ENCODE measurements around the gene KCNK6. TPM values are rescaled to one million over a fixed set of nuclear protein-coding genes. Genes with fewer than 3 reads are reported as not detected.

KCNK6 gene
- total RNA-seq, 1 donor from 2014 or later, result 16.2 TPM

GRCh38 chr19:38369584-38369983, 49.9 kb downstream of the KCNK6 start:
- H3K36me3 ChIP-seq, result no peaks in the 10 kb centered on the region
- H3K4me3 ChIP-seq, result no peak overlapping the region
- TF ChIP-seq POLR2A (IDR thresholded peaks at IDR 0.05), result no peak
- TF ChIP-seq CTCF (IDR thresholded peaks at IDR 0.05), result no peak
- no peak for TF ChIP-seq POLR2AphosphoS5 (IDR thresholded peaks at IDR 0.05; ENCODE audit: insufficient read depth in 1 of 2, low read depth in 1 of 2)
- H3K27me3 ChIP-seq, result no peaks in the 10 kb centered on the region
- H3K4me1 ChIP-seq, result no peaks in the 10 kb centered on the region
- H3K9me3 ChIP-seq, result no peaks in the 10 kb centered on the region
- H3K27ac ChIP-seq, result no peak overlapping the region
- intact Hi-C loops (cut with DNase I), result no loop called here
- DNase-seq (ENCODE audit: extremely low spot score in 2 of 2), result no peak

GRCh38 chr19:38370299-38370698, 50.7 kb downstream of the KCNK6 start:
- H3K4me3 ChIP-seq, result no peak overlapping the region
- no peaks in the 10 kb centered on the region for H3K9me3 ChIP-seq
- no peak for DNase-seq (ENCODE audit: extremely low spot score in 2 of 2)
- H3K36me3 ChIP-seq, result no peaks in the 10 kb centered on the region
- TF ChIP-seq CTCF (IDR thresholded peaks at IDR 0.05) (no peak), POLR2AphosphoS5 (IDR thresholded peaks at IDR 0.05; ENCODE audit: insufficient read depth in 1 of 2, low read depth in 1 of 2) (no peak), POLR2A (IDR thresholded peaks at IDR 0.05) (no peak)
- H3K27ac ChIP-seq, result no peak overlapping the region
- H3K4me1 ChIP-seq, result peaks cover 2% of the 10 kb centered on the region
- intact Hi-C loops (cut with DNase I), result no loop called here
- H3K27me3 ChIP-seq, result no peaks in the 10 kb centered on the region

GRCh38 chr19:38371081-38371480, 51.4 kb downstream of the KCNK6 start:
- no peak for DNase-seq (ENCODE audit: extremely low spot score in 2 of 2)
- Histone ChIP-seq H3K36me3 (no peaks in the 10 kb centered on the region), H3K27me3 (no peaks in the 10 kb centered on the region), H3K4me1 (peaks cover 10% of the 10 kb centered on the region), H3K4me3 (no peak overlapping the region), H3K27ac (no peak overlapping the region), H3K9me3 (no peaks in the 10 kb centered on the region)
- intact Hi-C loops (cut with DNase I), result no loop called here
- TF ChIP-seq POLR2A (IDR thresholded peaks at IDR 0.05) (no peak), POLR2AphosphoS5 (IDR thresholded peaks at IDR 0.05; ENCODE audit: insufficient read depth in 1 of 2, low read depth in 1 of 2) (no peak), CTCF (IDR thresholded peaks at IDR 0.05) (no peak)

- Histone ChIP-seq H3K36me3 (peaks cover 0 to 11% of the 10 kb centered on the region in 2 donors), H3K4me3 (peak overlapping the region; percentile 92 to 97), H3K9me3 (no peaks in the 10 kb centered on the region), H3K4me1 (peaks cover 29% of the 10 kb centered on the region), H3K27me3 (no peaks in the 10 kb centered on the region), H3K27ac (peak overlapping the region; percentile 88)
- DNase-seq (ENCODE audit: extremely low spot score in 2 of 2), result no peak
- TF ChIP-seq POLR2AphosphoS5 (IDR thresholded peaks at IDR 0.05; ENCODE audit: insufficient read depth in 1 of 2, low read depth in 1 of 2), result no peak
- TF ChIP-seq POLR2A (IDR thresholded peaks at IDR 0.05), result no peak
- no peak for TF ChIP-seq CTCF (IDR thresholded peaks at IDR 0.05)
- intact Hi-C loops (cut with DNase I), result no loop called here
Measured at GRCh38 chr19:38373907-38374331, 54.3 kb downstream of the KCNK6 start.

DNA sequence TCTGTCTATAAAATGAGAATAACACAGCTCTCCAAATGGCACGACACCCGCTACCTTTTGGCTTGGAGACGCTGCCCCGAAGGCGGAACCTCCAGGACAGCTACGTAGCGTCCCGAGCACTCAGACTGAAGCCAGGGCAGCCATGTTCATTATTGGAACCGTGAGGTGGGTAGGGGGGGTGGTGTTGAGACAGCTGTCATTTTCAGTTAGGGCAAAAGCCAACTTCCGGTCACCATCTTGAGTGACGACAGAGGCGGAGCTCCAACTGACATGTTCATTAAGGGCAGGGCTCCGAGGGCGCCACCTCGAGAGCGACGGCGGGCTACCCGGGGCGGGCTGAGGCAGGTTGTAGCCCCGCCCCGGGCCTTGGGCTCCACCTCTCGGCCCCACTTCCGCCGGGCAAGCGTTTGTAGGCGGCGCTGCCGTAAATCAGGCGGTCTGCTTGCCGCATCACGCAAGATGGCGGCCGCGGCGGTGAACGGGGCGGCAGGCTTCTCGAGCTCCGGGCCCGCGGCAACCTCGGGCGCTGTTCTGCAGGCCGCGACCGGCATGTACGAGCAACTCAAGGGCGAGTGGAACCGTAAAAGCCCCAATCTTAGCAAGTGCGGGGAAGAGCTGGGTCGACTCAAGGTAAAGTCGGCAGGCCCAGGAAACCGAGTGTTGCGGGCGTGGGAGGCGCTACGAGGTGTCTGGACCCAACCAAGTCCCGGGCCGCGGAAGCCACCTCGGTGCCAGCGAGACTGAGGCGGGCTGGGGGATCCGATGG, 54.9 kb downstream of the KCNK6 start, which contains the start of gene PSMD8:
Gene PSMD8 (plus strand): TSS at position 240 of the 766 bp plus-strand sequence. CDS start 31 bp downstream, at position 271.
- H3K4me3 ChIP-seq, result peak within 1 kb of the TSS; percentile 92 to 97
- peaks cover 0 to 17% of the 10 kb centered on the region in 2 donors for H3K36me3 ChIP-seq
- H3K27me3 ChIP-seq, result no peaks in the 10 kb centered on the region
- intact Hi-C loops (cut with DNase I), result no loop called here
- TF ChIP-seq POLR2AphosphoS5 (IDR thresholded peaks at IDR 0.05; ENCODE audit: insufficient read depth in 1 of 2, low read depth in 1 of 2) (peak; percentile 97 to 98), POLR2A (IDR thresholded peaks at IDR 0.05) (peak; percentile 46 to 84), CTCF (IDR thresholded peaks at IDR 0.05) (no peak)
- DNase-seq (ENCODE audit: extremely low spot score in 2 of 2), result peak; percentile 99 to 100
- H3K4me1 ChIP-seq, result peaks cover 29% of the 10 kb centered on the region
- H3K9me3 ChIP-seq, result no peaks in the 10 kb centered on the region
- H3K27ac ChIP-seq, result peak within 1 kb of the TSS; percentile 88
